ENCODE data around the gene SLC22A15. TPM values are rescaled to one million over a fixed set of nuclear protein-coding genes. Genes with fewer than 3 reads are reported as not detected.

Gene SLC22A15
- total and polyA plus RNA-seq, 8 donors = 1.5 to 4.9 (median 3.3) TPM

- Histone ChIP-seq H3K4me1 (no peaks in the 10 kb centered on the region), H3K9me3 (peaks cover 0 to 3% (median 1%) of the 10 kb centered on the region in 4 donors), H3K27me3 (no peaks in the 10 kb centered on the region), H3K4me3 (no peak overlapping the region), H3K27ac (no peak overlapping the region), H3K36me3 (no peaks in the 10 kb centered on the region)
- DNase-seq = no peak
- intact Hi-C loops (cut with DNase I) = no loop called here
- no peak for TF ChIP-seq CTCF (IDR thresholded peaks at IDR 0.05)
- WGBS, 2 donors = 62 to 64% methylated on average over 3 of the region's 3 CpGs
- FAIRE-seq = no peak
- ATAC-seq = no peak
Measured at GRCh38 chr1:116092752-116093489, 116.6 kb downstream of the SLC22A15 start.

- ATAC-seq (no peak), FAIRE-seq (no peak)
- intact Hi-C loops (cut with DNase I) = no loop called here
Measured at GRCh38 chr1:116095027-116095426, 118.7 kb downstream of the SLC22A15 start.

GRCh38 chr1:116096013-116096618 is 119.8 kb downstream of the SLC22A15 start:
- FAIRE-seq = no peak
- Histone ChIP-seq H3K27me3 (no peaks in the 10 kb centered on the region), H3K4me1 (no peaks in the 10 kb centered on the region), H3K27ac (no peak overlapping the region), H3K9me3 (peaks cover 0 to 3% (median 0%) of the 10 kb centered on the region in 4 donors), H3K36me3 (no peaks in the 10 kb centered on the region), H3K4me3 (no peak overlapping the region)
- 83 to 86% methylated on average over 1 of the region's 1 CpG for WGBS, 2 donors
- intact Hi-C loops (cut with DNase I) = no loop called here
- no peak for TF ChIP-seq CTCF (IDR thresholded peaks at IDR 0.05)
- no peak for ATAC-seq
- DNase-seq = no peak

More at GRCh38 chr1:116095027-116095426, 118.7 kb downstream of the SLC22A15 start:
- no peaks in the 10 kb centered on the region for H3K4me1 ChIP-seq
- peaks cover 0 to 3% (median 0%) of the 10 kb centered on the region in 4 donors for H3K9me3 ChIP-seq
- H3K27me3 ChIP-seq = no peaks in the 10 kb centered on the region
- H3K4me3 ChIP-seq = no peak overlapping the region
- no peak overlapping the region for H3K27ac ChIP-seq
- no peaks in the 10 kb centered on the region for H3K36me3 ChIP-seq
- DNase-seq = no peak
- no peak for TF ChIP-seq CTCF (IDR thresholded peaks at IDR 0.05)

GRCh38 chr1:116097626-116098025 is 121.3 kb downstream of the SLC22A15 start:
- no peak for DNase-seq
- no peaks in the 10 kb centered on the region for H3K4me1 ChIP-seq
- 78 to 85% methylated on average over 1 of the region's 1 CpG for WGBS, 2 donors
- H3K36me3 ChIP-seq = no peaks in the 10 kb centered on the region
- no peaks in the 10 kb centered on the region for H3K27me3 ChIP-seq
- intact Hi-C loops (cut with DNase I) = no loop called here
- peaks cover 0 to 3% (median 0%) of the 10 kb centered on the region in 4 donors for H3K9me3 ChIP-seq
- no peak overlapping the region for H3K27ac ChIP-seq
- ATAC-seq = peak in 1 of 4 donors; percentile 50
- no peak for TF ChIP-seq CTCF (IDR thresholded peaks at IDR 0.05)
- H3K4me3 ChIP-seq = no peak overlapping the region
- no peak for FAIRE-seq

GRCh38 chr1:116099379-116099778 is 123.1 kb downstream of the SLC22A15 start:
- FAIRE-seq = no peak

More at GRCh38 chr1:116099379-116099778, 123.1 kb downstream of the SLC22A15 start:
- Histone ChIP-seq H3K9me3 (peaks cover 0 to 3% (median 0%) of the 10 kb centered on the region in 4 donors), H3K27me3 (no peaks in the 10 kb centered on the region), H3K27ac (no peak overlapping the region), H3K36me3 (no peaks in the 10 kb centered on the region), H3K4me1 (no peaks in the 10 kb centered on the region), H3K4me3 (no peak overlapping the region)
- ATAC-seq (no peak), DNase-seq (no peak)
- no peak for TF ChIP-seq CTCF (IDR thresholded peaks at IDR 0.05)
- intact Hi-C loops (cut with DNase I) = no loop called here
- 88 to 90% methylated on average over 4 of the region's 4 CpGs for WGBS, 2 donors
